Measurements from ENCODE around the gene CES4A. TPM values are rescaled to one million over a fixed set of nuclear protein-coding genes. Genes with fewer than 3 reads are reported as not detected.

Gene CES4A
- total and polyA plus RNA-seq, 2 of the 13 experiments (the other 11 are each of a cell fraction or from before 2014, with no cell fraction given), result 0.09 to 0.17 TPM

DNA sequence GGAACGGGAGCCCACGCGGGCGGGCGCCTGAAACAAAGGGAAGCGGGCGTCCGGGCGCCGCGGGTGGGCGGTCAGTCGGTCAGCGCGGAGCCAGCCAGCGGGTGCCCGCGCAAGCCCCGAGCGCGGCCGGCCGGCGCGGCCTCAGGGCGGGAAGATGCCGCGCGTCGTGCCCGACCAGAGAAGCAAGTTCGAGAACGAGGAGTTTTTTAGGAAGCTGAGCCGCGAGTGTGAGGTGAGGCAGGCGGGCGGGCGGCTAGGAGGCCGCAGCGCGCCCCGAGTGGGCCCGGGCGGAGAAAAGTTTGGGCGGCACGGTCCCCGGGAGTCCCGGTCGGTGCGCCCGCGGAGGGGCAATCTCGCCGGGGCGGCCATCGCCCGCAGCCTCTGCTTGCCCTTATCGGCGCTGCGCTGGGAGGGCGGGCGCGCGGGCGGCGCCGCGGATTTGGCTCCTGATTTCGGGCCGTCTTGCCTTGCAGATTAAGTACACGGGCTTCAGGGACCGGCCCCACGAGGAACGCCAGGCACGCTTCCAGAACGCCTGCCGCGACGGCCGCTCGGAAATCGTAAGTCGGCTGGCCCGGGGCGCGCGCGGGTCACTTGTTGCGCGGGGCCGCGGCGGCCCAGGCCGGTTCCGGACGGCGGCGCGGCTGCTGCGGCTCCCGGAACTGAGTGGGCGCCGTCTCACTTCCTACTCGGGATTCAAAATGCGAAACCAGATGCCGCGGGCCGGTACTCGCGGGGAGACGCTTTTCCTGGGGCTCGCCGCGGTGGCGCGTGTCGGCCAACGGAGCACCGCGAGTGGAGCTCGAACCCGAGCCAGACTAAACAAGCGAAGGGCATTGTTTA is 41.1 kb downstream of the CES4A start (continued):
- TF ChIP-seq, protein P1, sequence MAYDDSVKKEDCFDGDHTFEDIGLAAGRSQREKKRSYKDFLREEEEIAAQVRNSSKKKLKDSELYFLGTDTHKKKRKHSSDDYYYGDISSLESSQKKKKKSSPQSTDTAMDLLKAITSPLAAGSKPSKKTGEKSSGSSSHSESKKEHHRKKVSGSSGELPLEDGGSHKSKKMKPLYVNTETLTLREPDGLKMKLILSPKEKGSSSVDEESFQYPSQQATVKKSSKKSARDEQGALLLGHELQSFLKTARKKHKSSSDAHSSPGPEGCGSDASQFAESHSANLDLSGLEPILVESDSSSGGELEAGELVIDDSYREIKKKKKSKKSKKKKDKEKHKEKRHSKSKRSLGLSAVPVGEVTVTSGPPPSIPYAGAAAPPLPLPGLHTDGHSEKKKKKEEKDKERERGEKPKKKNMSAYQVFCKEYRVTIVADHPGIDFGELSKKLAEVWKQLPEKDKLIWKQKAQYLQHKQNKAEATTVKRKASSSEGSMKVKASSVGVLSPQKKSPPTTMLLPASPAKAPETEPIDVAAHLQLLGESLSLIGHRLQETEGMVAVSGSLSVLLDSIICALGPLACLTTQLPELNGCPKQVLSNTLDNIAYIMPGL (CRISPR knock-in tag; IDR thresholded peaks at IDR 0.05; ENCODE audit: borderline replicate concordance in 1 of 2, low read depth in 1 of 2), result peak; percentile 24 to 82; a peak in 2 of 4 replicates
- TF ChIP-seq EEA1 (CRISPR knock-in tag; IDR thresholded peaks at IDR 0.05; ENCODE audit: borderline replicate concordance), result peak; percentile 41; the same call in 1 of the 2 replicates
- TF ChIP-seq FOXA3 (CRISPR knock-in tag; IDR thresholded peaks at IDR 0.05), result no peak
- TF ChIP-seq, protein P2, sequence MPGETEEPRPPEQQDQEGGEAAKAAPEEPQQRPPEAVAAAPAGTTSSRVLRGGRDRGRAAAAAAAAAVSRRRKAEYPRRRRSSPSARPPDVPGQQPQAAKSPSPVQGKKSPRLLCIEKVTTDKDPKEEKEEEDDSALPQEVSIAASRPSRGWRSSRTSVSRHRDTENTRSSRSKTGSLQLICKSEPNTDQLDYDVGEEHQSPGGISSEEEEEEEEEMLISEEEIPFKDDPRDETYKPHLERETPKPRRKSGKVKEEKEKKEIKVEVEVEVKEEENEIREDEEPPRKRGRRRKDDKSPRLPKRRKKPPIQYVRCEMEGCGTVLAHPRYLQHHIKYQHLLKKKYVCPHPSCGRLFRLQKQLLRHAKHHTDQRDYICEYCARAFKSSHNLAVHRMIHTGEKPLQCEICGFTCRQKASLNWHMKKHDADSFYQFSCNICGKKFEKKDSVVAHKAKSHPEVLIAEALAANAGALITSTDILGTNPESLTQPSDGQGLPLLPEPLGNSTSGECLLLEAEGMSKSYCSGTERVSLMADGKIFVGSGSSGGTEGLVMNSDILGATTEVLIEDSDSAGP (CRISPR knock-in tag; IDR thresholded peaks at IDR 0.05; ENCODE audit: borderline replicate concordance), result peak; percentile 34; the same call in 1 of the 2 replicates
- peak; percentile 10; the same call in 1 of the 2 replicates for TF ChIP-seq RAD21 (CRISPR knock-in tag; IDR thresholded peaks at IDR 0.05)
- peak; percentile 56; the same call in 1 of the 2 replicates for TF ChIP-seq ZNF33B (CRISPR knock-in tag; IDR thresholded peaks at IDR 0.05)
- 0 out of 2 replicates have a peak, but pooled peaks have one; percentile 65 for TF ChIP-seq ZNF180 (CRISPR knock-in tag; IDR thresholded peaks at IDR 0.05; ENCODE audit: borderline replicate concordance, low read depth)
- TF ChIP-seq ZNF232 (CRISPR knock-in tag; IDR thresholded peaks at IDR 0.05; ENCODE audit: borderline replicate concordance), result 0 out of 2 replicates have a peak, but pooled peaks have one; percentile 19
- 0 out of 2 replicates have a peak, but pooled peaks have one; percentile 19 for TF ChIP-seq IRF2 (CRISPR knock-in tag; IDR thresholded peaks at IDR 0.05)
- TF ChIP-seq, protein P3, sequence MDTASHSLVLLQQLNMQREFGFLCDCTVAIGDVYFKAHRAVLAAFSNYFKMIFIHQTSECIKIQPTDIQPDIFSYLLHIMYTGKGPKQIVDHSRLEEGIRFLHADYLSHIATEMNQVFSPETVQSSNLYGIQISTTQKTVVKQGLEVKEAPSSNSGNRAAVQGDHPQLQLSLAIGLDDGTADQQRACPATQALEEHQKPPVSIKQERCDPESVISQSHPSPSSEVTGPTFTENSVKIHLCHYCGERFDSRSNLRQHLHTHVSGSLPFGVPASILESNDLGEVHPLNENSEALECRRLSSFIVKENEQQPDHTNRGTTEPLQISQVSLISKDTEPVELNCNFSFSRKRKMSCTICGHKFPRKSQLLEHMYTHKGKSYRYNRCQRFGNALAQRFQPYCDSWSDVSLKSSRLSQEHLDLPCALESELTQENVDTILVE (CRISPR knock-in tag; IDR thresholded peaks at IDR 0.05), result peak; percentile 36; the same call in 1 of the 2 replicates
- TF ChIP-seq, protein P4, sequence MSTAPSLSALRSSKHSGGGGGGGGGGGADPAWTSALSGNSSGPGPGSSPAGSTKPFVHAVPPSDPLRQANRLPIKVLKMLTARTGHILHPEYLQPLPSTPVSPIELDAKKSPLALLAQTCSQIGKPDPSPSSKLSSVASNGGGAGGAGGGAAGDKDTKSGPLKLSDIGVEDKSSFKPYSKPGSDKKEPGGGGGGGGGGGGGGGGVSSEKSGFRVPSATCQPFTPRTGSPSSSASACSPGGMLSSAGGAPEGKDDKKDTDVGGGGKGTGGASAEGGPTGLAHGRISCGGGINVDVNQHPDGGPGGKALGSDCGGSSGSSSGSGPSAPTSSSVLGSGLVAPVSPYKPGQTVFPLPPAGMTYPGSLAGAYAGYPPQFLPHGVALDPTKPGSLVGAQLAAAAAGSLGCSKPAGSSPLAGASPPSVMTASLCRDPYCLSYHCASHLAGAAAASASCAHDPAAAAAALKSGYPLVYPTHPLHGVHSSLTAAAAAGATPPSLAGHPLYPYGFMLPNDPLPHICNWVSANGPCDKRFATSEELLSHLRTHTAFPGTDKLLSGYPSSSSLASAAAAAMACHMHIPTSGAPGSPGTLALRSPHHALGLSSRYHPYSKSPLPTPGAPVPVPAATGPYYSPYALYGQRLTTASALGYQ (CRISPR knock-in tag; IDR thresholded peaks at IDR 0.05), result peak; percentile 73
- TF ChIP-seq SP4 (CRISPR knock-in tag; IDR thresholded peaks at IDR 0.05), result 0 out of 2 replicates have a peak, but pooled peaks have one; percentile 11
- TF ChIP-seq RBFOX2 (IDR thresholded peaks at IDR 0.05; ENCODE audit: low read depth, low read length), result peak; percentile 76
- peak; percentile 95 for TF ChIP-seq ZNF777 (CRISPR knock-in tag; IDR thresholded peaks at IDR 0.05)
- no peak for TF ChIP-seq PAF1 (CRISPR knock-in tag; IDR thresholded peaks at IDR 0.05)
- TF ChIP-seq ZNF547 (CRISPR knock-in tag; IDR thresholded peaks at IDR 0.05), result peak; percentile 89
- TF ChIP-seq ZNF367 (CRISPR knock-in tag; IDR thresholded peaks at IDR 0.05; ENCODE audit: borderline replicate concordance), result 0 out of 2 replicates have a peak, but pooled peaks have one; percentile 15
- peak; percentile 62; the same call in 1 of the 2 replicates for TF ChIP-seq ZNF225 (CRISPR knock-in tag; IDR thresholded peaks at IDR 0.05)
- TF ChIP-seq, protein P5, sequence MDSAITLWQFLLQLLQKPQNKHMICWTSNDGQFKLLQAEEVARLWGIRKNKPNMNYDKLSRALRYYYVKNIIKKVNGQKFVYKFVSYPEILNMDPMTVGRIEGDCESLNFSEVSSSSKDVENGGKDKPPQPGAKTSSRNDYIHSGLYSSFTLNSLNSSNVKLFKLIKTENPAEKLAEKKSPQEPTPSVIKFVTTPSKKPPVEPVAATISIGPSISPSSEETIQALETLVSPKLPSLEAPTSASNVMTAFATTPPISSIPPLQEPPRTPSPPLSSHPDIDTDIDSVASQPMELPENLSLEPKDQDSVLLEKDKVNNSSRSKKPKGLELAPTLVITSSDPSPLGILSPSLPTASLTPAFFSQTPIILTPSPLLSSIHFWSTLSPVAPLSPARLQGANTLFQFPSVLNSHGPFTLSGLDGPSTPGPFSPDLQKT (CRISPR knock-in tag; IDR thresholded peaks at IDR 0.05; ENCODE audit: borderline replicate concordance), result 0 out of 2 replicates have a peak, but pooled peaks have one; percentile 73
